ENCODE measurements around the gene PPP1R26.
"Not testable (repeated sequence)": the region's sequence is repeated elsewhere in the genome, so short reads cannot be mapped to it uniquely, and the experiment has no call there.

Gene PPP1R26, protein sequence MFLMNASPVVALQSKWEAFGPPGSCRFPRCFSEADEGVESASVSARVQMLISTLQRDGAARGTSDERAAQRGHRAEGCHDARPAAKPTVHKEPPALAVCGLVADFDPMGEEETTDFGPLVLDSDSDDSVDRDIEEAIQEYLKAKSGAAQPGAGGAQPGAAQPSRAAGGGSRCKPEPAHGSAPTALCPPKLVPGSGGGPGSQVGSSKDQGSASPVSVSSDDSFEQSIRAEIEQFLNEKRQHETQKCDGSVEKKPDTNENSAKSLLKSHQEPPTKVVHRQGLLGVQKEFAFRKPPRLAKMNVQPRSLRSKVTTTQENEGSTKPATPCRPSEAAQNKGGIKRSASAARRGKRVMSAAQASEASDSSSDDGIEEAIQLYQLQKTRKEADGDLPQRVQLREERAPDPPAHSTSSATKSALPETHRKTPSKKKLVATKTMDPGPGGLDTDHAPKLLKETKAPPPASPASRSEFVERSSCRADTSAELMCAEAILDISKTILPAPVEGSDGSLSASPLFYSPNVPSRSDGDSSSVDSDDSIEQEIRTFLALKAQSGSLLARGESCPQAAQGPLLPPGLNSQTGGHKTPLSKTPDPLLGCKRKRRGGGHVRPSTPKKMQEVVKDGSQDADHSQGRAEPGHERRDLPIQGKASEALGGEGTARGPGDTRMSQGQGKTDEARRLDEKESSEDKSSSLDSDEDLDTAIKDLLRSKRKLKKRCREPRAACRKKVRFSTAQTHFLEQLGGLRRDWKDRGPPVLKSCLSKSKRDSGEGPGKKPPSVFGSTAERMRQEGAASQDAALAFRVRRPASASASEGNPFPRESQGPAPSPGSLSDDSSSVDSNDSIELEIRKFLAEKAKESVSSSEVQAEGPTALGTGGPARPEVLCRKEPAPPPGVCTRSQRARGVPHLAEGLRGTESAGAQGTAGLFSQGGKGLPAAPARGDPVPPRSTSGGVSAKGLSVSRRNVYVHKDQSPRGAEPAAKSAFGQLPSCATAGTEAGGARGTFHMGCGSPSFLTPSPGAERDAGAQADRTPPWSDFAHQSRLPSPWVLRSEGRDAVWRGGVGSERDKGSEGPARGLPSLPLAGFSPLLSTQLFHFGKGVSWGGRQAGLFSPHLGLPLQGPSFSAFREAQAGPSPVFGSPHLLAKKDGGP (N-terminal part only)

DNA sequence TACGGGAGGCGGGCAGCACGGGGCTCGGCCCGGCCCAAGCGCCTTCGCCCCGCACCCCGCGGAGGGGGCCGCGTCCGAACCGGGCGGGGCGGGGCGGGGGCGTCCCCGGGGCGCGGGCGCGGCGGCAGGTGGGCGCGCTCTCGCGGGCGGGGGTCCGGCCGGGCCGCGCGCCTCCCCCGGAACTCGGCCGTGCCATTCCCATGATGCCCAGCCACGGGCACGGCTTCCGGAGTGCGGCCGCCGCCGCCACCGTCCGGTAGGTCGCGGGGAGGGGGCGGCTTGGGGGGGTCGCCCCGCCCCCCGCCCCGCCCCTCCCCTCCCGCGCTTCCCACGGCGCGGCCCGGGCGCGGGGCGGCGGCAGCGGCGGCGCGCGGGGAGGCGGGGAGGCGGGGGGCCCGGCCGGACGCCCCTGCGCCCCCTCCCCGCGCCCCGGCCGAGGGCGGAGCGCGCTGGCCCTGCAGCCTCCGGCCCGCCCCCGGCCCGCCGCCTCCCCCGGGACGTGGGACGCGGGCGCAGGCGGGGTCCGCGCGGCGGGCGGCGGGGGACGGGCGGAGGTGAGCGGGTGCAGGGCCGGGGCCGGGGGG, at the start of gene PPP1R26:
PPP1R26 (plus strand) TSS at position 314 of the 584 bp plus-strand sequence. CDS start 4,729 bp downstream, outside the sequence.
- DNase-seq, result peak in 1 of 2 experiments; percentile 57

DNA sequence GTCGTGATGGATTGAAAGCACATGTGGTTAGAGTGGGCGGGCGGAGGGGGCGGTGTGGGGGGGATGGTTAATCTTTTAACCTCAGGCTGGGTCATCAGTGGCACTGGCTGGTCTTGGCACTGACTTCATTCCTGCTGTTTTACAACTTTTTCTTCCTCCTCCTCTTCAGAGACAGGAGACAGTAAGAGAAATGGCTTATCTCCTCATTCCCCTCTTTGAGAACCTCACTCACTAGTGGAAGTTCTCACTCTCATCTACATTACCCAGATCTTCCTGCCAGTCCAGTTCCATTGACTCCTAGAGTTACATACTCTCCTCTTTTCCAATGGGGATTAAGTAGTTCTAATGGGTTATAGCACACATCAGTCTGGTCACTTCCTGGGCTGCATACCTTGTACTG, 42.3 kb upstream of the PPP1R26 start:
- DNase-seq, result no peak

DNA sequence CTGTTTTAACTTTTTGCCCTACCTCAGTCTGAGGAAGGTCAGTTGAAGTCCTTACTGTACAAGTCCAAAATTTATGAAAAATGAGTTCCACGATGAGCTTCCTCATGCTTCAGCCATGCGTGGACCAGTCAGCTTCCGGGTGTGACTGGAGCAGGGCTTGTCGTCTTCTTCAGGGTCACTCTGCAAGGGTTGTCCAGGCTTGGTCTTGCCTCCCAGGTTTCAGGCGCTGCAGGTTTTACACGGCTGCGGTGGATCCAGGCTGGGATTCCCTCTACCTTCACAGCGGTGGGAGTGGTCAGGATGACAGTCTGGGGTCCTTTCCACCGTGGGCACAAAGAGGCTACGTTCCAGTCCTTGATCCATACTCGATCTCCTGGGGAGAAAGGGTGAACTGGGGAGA, 41.9 kb upstream of the PPP1R26 start:
- not testable (repeated sequence) for DNase-seq

DNA sequence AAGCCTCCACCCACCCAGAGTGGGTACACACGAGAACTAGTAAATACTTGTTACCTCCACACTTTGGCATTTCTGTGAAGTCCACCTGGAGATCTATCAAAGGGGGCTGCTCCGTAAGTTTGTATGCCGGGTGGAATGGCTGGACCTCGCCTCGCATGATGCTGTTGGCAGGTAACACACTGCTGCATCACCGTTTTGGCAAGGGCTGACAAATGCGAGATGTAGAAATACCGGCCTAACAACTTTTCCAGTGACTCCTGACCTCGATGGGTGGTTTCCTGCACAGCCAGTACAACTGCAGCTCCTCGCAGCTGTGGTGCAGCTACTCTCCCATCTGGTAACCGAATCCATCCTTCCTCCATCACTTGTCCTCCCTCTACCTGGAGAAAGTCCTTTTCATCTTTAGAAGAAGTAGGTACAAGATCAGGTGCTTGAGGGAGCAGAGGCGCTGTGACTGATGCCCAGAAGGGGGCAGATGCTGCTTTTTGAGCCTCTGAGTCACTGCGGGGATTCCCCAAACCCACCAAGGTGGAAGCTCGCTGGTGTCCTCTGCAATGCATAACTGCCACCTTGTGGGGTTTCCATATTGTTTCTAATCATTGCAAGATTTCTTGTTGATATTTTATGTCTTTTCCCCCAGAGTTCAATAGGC, 40.9 kb upstream of the PPP1R26 start:
- DNase-seq, result not testable (repeated sequence)

DNA sequence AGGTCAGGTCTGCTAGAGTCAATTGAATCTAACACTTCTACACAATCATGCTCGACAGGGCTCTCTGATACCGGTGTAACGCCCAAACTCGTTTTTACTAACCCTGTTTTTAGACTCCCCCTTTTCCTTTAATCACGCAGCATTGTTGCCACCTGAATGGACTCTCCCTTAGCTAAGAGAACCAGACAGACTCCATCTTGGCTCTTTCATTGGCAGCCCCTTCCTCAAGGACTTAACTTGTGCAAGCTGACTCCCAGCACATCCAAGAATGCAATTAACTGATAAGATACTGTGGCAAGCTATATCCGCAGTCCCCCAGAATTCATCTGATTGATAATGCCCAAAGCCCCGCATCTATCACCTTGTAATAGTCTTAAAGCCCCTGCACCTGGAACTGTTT, 40.1 kb upstream of the PPP1R26 start:
- not testable (repeated sequence) for DNase-seq

DNA sequence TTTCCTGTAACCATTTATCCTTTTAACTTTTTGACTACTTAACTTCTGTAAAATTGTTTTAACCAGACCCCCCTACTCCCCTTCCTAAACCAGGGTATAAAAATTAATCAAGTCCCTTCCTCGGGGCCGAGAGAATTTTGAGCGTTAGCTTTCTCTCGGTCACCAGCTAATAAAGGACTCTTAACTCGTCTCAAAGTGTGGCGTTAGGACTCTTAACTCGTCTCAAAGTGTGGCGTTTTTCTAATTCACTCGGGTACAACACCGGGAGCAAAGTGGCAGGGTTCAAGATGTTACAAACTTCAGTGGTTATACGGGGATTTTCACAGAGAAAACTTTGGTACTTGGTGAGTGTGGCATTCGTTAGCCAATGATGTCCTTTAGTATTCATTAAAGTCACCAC, 39.7 kb upstream of the PPP1R26 start:
- DNase-seq, result no peak

DNA sequence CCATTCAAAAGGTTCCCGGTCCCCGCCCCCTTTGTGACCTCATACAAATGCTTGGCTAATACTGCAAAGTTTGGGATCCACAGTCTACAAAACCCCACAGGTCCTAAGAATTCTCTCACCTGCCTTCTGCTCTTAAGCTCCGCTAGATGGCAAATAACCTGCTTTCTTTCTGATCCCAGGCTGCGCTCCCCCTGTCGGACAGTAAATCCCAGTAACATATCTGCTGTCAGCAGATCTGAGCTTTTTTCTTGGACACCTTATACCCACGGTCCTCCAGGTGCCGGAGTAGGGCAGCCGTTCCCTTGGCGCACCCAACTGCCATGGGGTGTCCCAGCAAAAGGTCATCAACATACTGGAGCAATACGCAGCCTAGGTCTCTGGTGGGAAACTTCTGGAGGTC, 39.0 kb upstream of the PPP1R26 start:
- peak; percentile 31 to 64 for DNase-seq

DNA sequence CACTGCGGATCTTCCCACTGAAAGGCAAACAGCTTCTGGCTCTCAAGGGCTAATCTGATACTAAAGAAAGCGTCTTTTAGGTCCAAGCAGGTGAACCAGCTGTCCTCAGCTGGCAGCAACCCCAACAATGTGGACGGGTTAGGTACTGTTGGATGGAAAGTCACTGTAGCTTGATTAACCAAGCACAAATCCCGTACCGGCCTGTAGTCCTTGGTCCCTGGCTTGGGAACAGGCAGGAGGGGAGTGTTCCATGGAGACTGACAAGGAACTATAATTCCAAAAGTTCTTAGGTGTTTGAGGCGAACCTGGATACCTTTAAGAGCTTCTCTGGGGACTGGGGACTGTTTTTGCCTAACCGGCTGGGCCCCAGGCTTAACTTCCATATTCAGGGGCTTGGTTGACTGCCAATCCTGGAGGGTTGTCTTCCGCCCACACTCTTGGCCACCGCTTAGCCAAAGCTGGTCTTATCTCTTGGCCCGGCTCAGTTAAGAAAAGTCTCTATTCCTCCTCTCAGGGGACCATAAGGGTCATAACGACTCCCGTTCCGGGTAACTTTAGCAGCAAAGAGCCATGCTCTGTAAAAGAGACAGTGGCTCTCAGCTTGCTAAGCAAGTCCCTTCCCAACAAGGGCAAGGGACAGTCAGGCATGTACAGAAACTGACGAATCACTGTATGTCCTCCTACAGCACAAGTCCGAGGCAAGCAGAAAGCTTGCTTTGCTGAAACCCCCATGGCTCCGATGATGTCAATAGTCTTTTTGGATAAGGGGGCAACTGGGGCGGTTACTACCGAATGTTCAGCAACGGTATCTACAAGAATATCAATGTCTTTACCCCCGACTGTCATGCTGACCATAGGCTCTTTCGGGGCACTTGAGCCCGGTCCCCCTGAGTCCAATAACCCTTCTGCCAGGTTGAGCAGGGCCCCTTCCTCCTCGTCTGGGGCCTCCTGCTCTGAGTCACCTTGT, 38.2 kb upstream of the PPP1R26 start:
- peak in 1 of 2 experiments; percentile 56 for DNase-seq

DNA sequence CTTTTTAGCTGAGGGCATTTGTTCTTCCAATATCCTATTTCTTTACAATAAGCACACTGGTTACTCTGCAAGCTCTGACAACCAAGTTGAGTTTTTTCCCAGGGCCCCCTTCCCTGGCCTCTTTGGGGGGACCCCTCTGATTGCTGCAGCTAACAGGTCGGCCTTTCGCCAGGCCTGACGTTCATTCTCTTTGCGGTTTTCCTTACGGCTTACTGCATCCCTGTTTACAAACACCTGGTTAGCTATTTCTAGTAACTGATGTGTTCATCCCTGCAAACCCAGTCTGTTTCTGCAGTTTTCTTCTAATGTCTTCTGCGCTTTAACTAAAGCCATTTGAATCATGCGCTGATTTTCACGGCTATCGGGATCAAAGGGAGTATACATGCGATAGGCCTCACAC, 37.5 kb upstream of the PPP1R26 start:
- no peak for DNase-seq

DNA sequence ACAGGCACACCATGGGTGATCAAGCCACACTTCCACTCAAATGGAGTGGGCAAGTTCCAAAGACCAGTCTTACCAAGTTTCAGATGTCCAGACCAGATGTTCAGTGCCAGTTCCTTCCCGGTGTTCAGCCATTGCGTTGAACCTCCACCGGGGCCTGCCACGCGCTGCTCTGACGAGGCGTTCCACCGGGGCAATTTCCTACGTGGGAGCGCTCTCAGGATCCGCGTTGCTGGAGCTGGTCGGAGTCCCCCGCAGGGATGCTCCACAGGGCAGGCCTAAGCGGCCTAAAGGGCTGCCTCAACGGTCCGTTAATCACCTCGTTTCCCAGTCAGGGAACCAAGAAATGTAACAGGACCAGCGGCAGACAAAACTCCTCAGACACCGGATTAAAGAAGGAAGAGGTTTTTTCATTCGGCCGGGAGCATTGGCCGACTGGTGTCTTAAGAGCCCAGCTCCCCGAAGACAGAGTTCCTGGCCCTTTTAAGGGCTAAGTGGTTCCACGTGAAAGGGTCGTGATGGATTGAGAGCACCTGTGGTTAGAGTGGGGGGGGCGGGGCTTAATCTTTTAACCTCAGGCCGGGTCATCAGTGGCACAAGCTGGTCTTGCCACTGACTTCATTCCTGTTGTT, 35.7 kb upstream of the PPP1R26 start:
- DNase-seq, result no peak

DNA sequence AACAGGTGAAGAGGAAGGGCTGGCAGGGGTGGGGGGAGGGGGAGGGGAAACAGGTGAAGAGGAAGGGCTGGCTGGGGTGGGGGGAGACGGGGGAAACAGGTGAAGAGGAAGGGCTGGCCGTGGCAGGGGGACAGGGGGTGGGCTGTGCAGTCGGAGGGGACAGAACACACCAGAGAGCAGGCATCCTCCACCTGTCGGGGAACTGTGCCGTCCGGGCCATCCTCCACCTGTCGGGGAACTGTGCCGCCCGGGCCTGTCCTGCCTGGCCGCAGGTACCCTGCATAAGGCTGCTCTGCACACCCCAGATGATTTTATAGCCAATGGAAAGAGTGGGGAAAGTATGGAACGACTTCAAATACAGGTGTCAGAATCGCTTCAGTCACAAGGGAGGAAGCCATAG, 32.5 kb upstream of the PPP1R26 start:
- DNase-seq, result no peak

DNA sequence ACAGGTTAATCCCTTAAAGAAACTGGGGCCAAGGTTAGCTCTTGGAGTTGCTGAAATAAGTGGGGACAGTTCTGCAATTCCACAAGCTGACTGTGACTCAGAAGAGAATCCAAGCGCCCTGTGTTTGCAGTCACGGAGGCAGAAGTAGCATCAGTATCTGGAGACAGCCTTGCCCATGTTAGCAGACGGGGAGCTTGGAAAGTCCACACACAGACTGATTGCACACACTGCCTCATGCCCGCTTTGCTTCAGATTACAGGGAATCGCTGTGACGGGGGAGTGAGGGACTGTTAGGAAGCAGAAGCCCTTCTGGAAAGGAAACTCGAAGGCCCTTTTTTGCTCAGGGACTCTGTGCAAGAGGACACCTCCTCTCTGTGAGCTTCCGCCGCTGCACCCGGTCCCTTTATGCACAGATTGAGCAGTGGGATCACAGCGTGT, 30.9 kb upstream of the PPP1R26 start:
- no peak for DNase-seq

DNA sequence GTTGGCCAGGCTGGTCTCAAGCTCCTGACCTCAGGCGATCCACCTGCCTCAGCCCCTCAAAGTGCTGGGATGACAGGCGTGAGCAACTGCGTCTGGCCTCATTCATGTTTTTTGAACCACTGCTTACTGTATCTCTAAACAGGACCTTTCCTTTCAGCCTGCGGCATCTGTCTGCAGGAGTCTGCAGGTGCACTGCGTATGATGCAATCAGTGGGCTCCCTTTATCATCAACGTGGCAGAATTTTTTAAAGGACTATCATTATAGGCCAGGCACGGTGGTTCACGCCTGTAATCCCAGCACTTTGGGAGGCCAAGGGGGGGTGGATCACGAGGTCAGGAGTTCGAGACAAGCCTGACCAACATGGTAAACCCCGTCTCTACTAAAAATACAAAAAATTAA, 30.1 kb upstream of the PPP1R26 start:
- DNase-seq, result not testable (repeated sequence)

DNA sequence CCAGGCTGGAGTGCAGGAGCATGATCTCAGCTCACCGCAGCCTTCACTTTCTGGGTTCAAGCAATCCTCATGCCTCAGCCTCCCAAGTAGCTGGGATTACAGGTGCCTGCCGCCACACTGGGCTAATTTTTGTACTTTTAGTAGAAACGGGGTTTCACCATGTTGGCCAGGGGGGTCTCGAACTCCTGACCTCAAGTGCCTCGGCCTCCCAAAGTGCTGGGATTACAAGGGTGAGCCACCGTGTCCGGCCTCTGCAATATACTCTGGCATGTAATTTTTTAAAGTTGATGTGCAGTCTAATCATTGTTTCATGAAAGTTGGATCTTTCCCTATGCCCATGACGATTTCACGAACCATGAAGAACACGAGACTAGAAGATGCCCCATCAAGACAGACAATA, 28.6 kb upstream of the PPP1R26 start:
- no peak for DNase-seq

DNA sequence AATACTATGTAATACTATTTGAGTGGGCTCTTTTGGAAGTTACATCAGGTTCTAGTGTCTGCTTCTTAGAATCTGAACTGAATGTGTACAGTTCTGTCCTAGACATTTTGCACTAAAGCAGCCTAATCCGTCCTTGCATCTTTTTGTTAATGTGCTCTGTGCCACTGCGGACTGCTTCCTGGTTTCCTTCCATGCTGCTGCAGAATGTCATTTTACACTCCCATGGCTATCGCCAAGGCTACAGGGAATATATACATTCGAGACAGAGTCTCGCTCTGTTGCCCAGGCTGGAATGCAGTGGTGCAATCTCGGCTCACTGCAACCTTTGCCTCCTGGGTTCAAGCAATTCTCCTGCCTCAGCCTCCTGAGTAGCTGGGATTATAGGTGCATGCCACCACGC, 27.7 kb upstream of the PPP1R26 start:
- not testable (repeated sequence) for DNase-seq

DNA sequence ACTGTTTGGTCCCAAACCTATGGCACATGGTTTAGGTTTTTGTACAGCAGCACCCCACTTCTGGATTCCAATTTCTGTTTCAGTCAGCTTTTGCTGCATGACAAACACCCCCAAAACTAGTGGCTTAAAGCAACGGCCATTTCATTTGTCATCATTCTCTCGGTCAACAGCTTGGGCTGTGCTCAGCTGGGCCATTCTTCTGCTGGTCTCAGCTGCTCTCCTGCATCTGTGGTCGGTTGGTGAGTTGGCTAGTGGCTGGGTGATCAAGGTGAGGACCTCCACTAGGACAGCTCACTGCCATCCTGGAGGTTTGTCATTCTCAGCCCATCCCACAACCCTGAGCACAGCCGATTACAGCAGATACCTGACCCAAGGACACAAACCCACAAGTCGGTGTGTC, 24.8 kb upstream of the PPP1R26 start:
- no peak for DNase-seq

DNA sequence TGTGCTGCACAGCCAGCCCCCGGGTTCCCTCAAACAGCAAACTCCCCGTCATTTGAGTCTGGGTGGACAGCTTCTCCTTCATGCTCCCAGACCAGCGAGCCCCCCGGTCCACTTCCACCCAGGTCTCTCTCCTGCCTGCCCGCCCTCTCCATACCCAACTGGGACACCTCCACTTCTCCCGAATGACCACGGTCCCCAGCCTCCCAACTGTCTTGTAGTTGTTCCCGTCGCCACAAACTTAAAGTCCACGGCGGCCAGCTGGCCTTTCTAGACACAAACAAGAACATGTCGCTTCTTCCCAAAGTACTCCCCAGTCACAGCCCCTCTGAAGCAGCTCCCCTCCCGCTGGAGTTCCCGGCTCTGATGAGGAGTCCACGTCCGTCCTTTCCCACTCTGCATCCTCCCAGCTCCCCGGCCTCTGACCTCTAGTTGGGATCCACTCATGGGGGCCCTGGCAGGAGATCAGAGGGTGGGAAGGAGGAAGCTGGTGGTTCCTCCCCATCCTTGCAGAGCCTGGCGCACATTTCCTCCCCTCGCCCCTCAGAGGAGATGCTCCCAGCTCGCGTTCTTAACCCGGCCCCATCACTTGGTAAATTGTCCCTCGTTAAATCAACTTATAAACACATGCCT, 24.1 kb upstream of the PPP1R26 start:
- no peak for DNase-seq

DNA sequence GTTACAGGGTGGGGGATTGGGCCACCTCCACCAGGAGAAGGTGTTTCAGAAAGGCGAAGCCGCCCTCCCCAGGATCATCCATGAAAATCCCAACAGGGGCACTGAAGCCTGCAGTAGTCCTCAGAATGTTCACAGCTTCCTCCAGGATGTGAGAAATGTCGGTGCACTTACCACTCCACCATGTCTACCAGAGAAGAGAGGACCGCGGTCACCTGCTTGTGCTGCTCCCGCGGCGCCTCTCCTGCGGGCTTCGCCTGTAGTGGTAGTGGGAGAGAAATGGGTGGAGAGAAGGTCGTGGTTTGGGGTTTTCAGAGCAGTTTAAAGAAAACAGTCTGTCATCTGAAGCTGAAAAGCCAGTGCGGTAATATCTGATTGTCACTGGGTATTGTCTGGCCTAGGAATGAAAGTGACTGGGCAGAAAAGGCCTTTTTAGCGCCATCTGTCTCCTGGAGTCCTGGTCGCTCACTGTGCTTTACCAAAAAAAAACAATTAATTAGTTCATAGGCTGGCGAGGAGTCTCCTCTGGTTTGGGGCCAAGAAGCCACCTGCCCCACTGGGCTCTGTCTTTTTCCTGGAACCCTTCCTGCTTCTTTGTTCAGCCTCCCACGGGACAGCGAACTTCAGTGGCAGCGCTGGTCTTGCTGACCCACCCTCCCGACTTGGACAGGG, 23.0 kb upstream of the PPP1R26 start:
- DNase-seq, result peak in 1 of 2 experiments; percentile 60

DNA sequence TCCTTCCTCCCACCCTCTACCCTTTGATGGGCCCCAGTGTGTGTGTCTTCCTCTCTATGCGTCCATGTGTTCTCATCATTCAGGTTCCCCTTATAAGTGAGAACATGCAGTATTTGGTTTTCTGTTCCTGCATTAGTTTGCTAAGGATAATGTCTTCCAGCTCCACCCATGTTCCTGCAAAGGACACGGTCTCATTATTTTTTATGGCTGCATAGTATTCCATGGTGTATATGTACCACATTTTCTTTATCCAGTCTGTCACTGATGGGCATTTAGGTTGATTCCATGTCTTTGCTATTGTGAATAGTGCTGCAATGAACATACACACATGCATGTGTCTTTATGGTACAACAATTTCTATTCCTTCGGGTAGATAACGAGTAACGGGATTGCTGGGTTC, 21.1 kb upstream of the PPP1R26 start:
- DNase-seq, result not testable (repeated sequence)

Measured in NCI-H524 (cell line).